Nephron (organoid): ENCODE data around the gene WNK2.

Experiments used
- H3K27ac Mint-ChIP-seq, 3 experiments: 2 replicates each; pipeline ENCODE4 v1.8.0; 2020; ENCODE audit warnings: mixed read lengths in 3 of 3, mild to moderate bottlenecking in 2 of 3, moderate library complexity in 1 of 3
- H3K27me3 Mint-ChIP-seq: 2 replicates; pipeline ENCODE4 v1.8.0; 2021; ENCODE audit warnings: low read depth, mild to moderate bottlenecking, moderate library complexity, mixed read lengths
- H3K36me3 Mint-ChIP-seq: 2 replicates; pipeline ENCODE4 v1.8.0; 2020; ENCODE audit warnings: low read depth, mixed read lengths
- H3K4me1 Mint-ChIP-seq: 2 replicates; pipeline ENCODE4 v1.8.0; 2020; ENCODE audit warnings: mixed read lengths
- H3K4me3 Mint-ChIP-seq, 3 experiments: 2 replicates each; pipeline ENCODE4 v1.8.0; 2020; ENCODE audit warnings: mild to moderate bottlenecking in 3 of 3, mixed read lengths in 3 of 3, moderate library complexity in 2 of 3
- H3K9me3 Mint-ChIP-seq: 2 replicates; pipeline ENCODE4 v1.8.0; 2020; ENCODE audit warnings: mixed read lengths
- CTCF ChIP-seq, 3 experiments: fragments of 200-600 bp; sonication (generic); IDR thresholded peaks; one replicate each; pipeline ENCODE4 v1.5.0; 2021; ENCODE audit warnings: antibody characterized with exemption in 3 of 3; ENCODE audit not compliant: unreplicated experiment in 3 of 3

WNK2 gene

GRCh38 chr9:93185266-93186214, 1.6 kb downstream of the WNK2 start:
- H3K4me3 Mint-ChIP-seq: peak overlapping the region; percentile 76 to 84 (median 82)
- no peak for TF ChIP-seq CTCF (IDR thresholded peaks at IDR 0.05; ENCODE audit: unreplicated experiment in 3 of 3)
- peaks cover 39% of the 10 kb centered on the region for H3K27me3 Mint-ChIP-seq
- peaks cover 28% of the 10 kb centered on the region for H3K4me1 Mint-ChIP-seq
- H3K9me3 Mint-ChIP-seq: no peaks in the 10 kb centered on the region
- H3K36me3 Mint-ChIP-seq: no peaks in the 10 kb centered on the region
- H3K27ac Mint-ChIP-seq: peak overlapping the region; percentile 69 to 93 (median 84)

GRCh38 chr9:93186215-93186945, 2.4 kb downstream of the WNK2 start:
- Mint-ChIP-seq H3K4me1 (peaks cover 28% of the 10 kb centered on the region), H3K9me3 (no peaks in the 10 kb centered on the region), H3K27ac (peak overlapping the region; percentile 69 to 93 (median 84)), H3K36me3 (no peaks in the 10 kb centered on the region), H3K27me3 (peaks cover 32% of the 10 kb centered on the region), H3K4me3 (peak overlapping the region; percentile 76 to 84 (median 82))
- no peak for TF ChIP-seq CTCF (IDR thresholded peaks at IDR 0.05; ENCODE audit: unreplicated experiment in 3 of 3)

- no peak for TF ChIP-seq CTCF (IDR thresholded peaks at IDR 0.05; ENCODE audit: unreplicated experiment in 3 of 3)
- H3K9me3 Mint-ChIP-seq: no peaks in the 10 kb centered on the region
- peak overlapping the region; percentile 1 to 76 (median 46) for H3K27ac Mint-ChIP-seq
- no peaks in the 10 kb centered on the region for H3K36me3 Mint-ChIP-seq
- peaks cover 28% of the 10 kb centered on the region for H3K4me1 Mint-ChIP-seq
- H3K4me3 Mint-ChIP-seq: peak overlapping the region; percentile 57 to 84 (median 76)
- H3K27me3 Mint-ChIP-seq: peaks cover 33% of the 10 kb centered on the region
Observed at GRCh38 chr9:93187047-93187446, 3.1 kb downstream of the WNK2 start.

GRCh38 chr9:93187574-93187973, 3.6 kb downstream of the WNK2 start:
- peaks cover 31% of the 10 kb centered on the region for H3K4me1 Mint-ChIP-seq
- H3K27me3 Mint-ChIP-seq: peaks cover 32% of the 10 kb centered on the region
- no peak for TF ChIP-seq CTCF (IDR thresholded peaks at IDR 0.05; ENCODE audit: unreplicated experiment in 3 of 3)
- peak overlapping the region; percentile 1 to 76 (median 46) for H3K27ac Mint-ChIP-seq
- H3K36me3 Mint-ChIP-seq: no peaks in the 10 kb centered on the region
- H3K4me3 Mint-ChIP-seq: peak overlapping the region; percentile 38 to 84 (median 76)
- H3K9me3 Mint-ChIP-seq: no peaks in the 10 kb centered on the region

- Mint-ChIP-seq H3K4me1 (peaks cover 37% of the 10 kb centered on the region), H3K9me3 (no peaks in the 10 kb centered on the region), H3K27me3 (peaks cover 24% of the 10 kb centered on the region), H3K27ac (peak overlapping the region in 2 of 3 experiments; percentile 6 to 21), H3K4me3 (peak overlapping the region in 1 of 3 experiments; percentile 44), H3K36me3 (no peaks in the 10 kb centered on the region)
- no peak for TF ChIP-seq CTCF (IDR thresholded peaks at IDR 0.05; ENCODE audit: unreplicated experiment in 3 of 3)
Observed at GRCh38 chr9:93188426-93189368, 4.8 kb downstream of the WNK2 start.
